Colonic mucosa (tissue), 4 donors: ENCODE results near the gene DPF3. TPM values are rescaled to one million over a fixed set of nuclear protein-coding genes. Genes with fewer than 3 reads are reported as not detected.

ENCODE experiments used
- DNase-seq: peaks from one replicate; pipeline ENCODE4 v3.0.0-alpha.2; 2020
- H3K27ac ChIP-seq: fragments of 200-600 bp; one replicate; pipeline ENCODE4 v1.8.0; 2021
- H3K27me3 ChIP-seq: fragments of 200-600 bp; one replicate; pipeline ENCODE4 v1.8.0; 2021
- H3K36me3 ChIP-seq: fragments of 200-600 bp; one replicate; pipeline ENCODE4 v1.8.0; 2021
- H3K4me1 ChIP-seq: fragments of 200-600 bp; one replicate; pipeline ENCODE4 v1.8.0; 2021; ENCODE audit warnings: mild to moderate bottlenecking
- H3K4me3 ChIP-seq: fragments of 200-600 bp; one replicate; pipeline ENCODE4 v1.8.0; 2021
- H3K9ac ChIP-seq, 2 donors: one replicate each; pipeline ENCODE4 v1.7.0; 2013; ENCODE audit warnings: control low read depth in 2 of 2, low read depth in 2 of 2, low read length in 2 of 2
- H3K9me3 ChIP-seq: fragments of 200-600 bp; one replicate; pipeline ENCODE4 v1.8.0; 2021
- intact Hi-C: fragments of 100-400 bp; cut with DNase I; formaldehyde crosslinking; loops from one replicate; pipeline ENCODE4 v1.14.1; 2022
- total RNA-seq, 2 donors: library from RNA; stranded (reverse); fragmentation: NEBNext Ultra II Directional in 1 of 2; extraction: Animal tissue kit (Norgen Biotek cat#: 25700) in 1 of 2; gene quantifications; one replicate each; pipeline ENCODE4 v1.2.1, GENCODE V29; 2021
- TF ChIP-seq, protein P1 (sequence below): fragments of 200-600 bp; IDR thresholded peaks from one replicate; pipeline ENCODE4 v1.8.0; 2022; ENCODE audit warnings: antibody characterized with exemption, mild to moderate bottlenecking
- donor health status: healthy.
- donor health status: DM: no; HTN: no; CAD: no.
- donor health status: DM: no; HTN: no; CAD: no.

DPF3 gene
- total RNA-seq, 2 donors from 2014 or later, result 6.7 to 14.0 TPM

DNA sequence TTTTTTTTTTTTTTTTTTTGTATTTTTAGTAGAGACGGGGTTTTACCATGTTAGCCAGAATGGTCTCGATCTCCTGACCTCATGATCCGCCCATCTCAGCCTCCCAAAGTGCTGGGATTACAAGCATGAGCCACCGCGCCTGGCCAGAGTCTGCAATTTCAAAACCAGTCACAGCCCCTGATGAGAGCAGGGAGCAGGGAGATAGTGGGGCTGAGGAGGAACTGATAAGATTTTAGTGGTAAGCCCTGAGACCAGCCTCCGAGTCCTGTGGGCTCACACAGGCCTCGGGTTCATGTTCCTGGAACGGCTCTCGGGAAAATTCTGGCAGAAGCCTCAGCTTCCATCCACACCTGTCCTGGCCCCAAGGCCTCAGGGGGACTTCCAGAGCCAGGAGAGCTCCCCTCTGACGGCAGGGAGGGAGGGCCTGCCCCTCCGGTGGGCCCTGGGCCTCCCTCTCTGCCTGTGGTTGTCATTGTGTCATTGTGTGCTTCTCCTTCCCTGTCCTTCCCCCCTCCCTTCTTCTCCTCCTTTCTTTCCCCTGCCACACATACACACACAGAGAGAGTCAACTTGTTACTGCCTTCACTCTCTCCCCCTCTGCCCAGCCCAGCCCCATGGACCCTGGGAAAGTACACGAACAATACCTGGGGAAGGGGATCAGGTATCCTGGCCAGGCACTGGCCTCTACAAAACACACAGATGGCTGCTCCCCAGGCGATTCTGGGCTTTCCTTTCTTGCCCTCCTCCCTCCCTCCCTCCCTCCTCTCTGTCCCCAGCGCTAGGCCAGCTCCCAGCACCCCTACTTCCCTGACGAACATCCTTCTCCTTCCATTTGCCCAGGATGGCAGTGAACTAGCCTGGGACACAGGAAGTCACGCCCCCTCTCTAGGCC is 294.1 kb downstream of the DPF3 start:
- H3K4me1 ChIP-seq, result no peaks in the 10 kb centered on the region
- TF ChIP-seq, protein P1, sequence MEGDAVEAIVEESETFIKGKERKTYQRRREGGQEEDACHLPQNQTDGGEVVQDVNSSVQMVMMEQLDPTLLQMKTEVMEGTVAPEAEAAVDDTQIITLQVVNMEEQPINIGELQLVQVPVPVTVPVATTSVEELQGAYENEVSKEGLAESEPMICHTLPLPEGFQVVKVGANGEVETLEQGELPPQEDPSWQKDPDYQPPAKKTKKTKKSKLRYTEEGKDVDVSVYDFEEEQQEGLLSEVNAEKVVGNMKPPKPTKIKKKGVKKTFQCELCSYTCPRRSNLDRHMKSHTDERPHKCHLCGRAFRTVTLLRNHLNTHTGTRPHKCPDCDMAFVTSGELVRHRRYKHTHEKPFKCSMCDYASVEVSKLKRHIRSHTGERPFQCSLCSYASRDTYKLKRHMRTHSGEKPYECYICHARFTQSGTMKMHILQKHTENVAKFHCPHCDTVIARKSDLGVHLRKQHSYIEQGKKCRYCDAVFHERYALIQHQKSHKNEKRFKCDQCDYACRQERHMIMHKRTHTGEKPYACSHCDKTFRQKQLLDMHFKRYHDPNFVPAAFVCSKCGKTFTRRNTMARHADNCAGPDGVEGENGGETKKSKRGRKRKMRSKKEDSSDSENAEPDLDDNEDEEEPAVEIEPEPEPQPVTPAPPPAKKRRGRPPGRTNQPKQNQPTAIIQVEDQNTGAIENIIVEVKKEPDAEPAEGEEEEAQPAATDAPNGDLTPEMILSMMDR, result no peak
- no peak overlapping the region for H3K27ac ChIP-seq
- no peak overlapping the region for H3K9ac ChIP-seq
- DNase-seq, result no peak
- H3K9me3 ChIP-seq, result no peaks in the 10 kb centered on the region
- no peak overlapping the region for H3K4me3 ChIP-seq
- intact Hi-C loops, result no loop called here
- H3K36me3 ChIP-seq, result no peaks in the 10 kb centered on the region
- no peaks in the 10 kb centered on the region for H3K27me3 ChIP-seq

DNA sequence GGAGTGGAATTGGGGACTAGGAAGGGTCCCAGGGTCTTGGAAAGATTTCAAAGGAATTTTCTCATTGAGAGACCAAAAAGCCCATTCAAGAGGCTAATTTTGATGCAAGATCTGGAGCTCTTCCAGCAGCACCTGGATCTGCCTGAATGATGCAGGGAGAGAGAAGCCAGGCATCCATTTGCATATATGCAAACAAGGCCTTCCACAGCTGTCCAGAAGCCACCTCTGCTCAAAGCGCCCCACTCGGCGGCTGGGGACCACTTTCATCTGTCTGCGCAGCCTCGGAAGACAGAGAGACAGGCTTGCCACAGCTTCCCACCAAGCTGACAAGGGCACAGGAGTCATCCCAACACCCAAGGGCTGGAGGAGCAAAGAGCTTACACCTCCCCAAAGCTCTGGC is 295.6 kb downstream of the DPF3 start:
- no peak for DNase-seq
- Histone ChIP-seq H3K36me3 (no peaks in the 10 kb centered on the region), H3K4me1 (no peaks in the 10 kb centered on the region), H3K27ac (no peak overlapping the region), H3K4me3 (no peak overlapping the region), H3K9ac (no peak overlapping the region), H3K9me3 (no peaks in the 10 kb centered on the region), H3K27me3 (no peaks in the 10 kb centered on the region)
- TF ChIP-seq, protein P1, result no peak
- intact Hi-C loops, result no loop called here

DNA sequence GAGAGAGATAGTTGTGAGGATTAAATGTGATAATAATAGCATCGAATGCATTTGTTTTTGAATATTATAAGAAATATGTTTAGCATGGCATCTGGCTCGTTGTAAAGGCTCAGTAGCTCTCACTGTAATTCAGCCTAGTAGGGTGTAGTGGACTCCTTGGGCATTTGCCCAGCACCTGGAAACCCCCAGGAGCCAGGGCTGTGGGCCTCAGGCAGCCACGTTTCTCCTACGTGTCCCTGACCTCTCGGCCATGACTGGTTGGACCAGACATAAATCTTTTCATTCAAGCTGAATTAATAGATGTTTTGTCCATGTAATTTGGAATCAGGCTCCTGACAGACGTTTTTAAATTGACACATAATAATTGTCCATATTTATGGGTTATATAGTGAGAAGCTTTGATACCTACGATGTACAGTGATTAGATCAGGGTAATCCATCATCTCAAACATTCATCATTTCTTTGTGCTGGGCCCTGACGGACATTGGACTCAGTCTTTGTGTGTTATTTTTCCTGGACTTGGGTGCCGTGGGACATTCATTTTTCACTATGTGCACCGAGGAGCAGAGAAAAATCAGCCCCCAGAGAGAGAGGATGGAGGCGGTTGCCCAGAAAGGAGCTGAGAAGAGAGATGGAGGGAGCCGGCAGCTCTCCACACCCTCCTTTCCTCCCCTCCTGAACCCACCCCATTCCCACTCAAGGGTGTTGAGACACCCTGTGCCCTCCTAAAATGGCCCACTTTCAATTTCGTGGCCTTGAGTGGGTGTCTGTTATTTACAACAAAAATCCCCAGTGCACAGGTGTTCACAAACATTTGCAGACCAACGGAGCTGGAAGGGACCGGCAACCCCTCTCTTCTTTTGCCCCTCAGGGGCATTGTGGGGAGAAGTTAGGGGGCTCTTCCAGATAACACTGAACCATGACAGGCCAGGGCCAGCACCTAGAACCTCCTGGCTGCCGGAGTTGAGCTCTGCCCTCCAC is 296.4 kb downstream of the DPF3 start:
- TF ChIP-seq, protein P1, result no peak
- intact Hi-C loops, result no loop called here
- Histone ChIP-seq H3K4me1 (no peaks in the 10 kb centered on the region), H3K9me3 (no peaks in the 10 kb centered on the region), H3K27ac (no peak overlapping the region), H3K36me3 (no peaks in the 10 kb centered on the region), H3K4me3 (no peak overlapping the region), H3K9ac (no peak overlapping the region), H3K27me3 (no peaks in the 10 kb centered on the region)
- no peak for DNase-seq

DNA sequence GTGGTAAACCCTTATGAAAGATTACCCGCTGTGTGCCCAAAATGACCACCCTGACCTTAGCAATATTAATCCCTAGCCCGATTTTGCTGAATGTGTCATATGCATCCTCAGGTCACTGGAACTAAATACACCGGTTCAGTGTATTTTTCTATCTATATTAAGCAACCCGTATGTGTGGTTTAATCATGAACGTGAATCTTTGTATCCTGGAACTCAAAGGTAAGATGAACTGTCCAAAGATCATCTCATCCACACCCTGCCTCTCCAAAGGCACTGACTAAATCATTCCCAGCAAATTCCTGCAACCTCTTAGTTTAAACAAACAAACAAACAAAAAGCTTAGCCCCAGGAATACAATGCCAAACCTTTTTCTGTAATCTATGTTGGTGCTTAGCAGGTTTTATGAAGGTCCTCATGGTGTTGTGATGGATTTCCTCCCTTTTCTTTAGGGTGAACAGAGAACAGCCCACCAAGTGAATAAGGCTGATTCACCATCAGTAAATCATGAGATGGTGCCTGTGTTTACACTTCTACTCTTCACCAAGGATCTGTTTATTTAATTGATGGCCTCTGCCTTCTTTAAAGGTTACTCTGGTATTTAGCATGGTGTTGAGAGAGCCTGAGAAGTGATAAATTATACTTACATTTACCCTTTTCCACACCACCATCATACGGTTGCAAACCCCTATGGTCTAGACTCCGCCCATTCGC is 298.6 kb downstream of the DPF3 start:
- intact Hi-C loops, result no loop called here
- H3K4me3 ChIP-seq, result no peak overlapping the region
- no peak overlapping the region for H3K9ac ChIP-seq
- DNase-seq, result no peak
- TF ChIP-seq, protein P1, result no peak
- H3K36me3 ChIP-seq, result no peaks in the 10 kb centered on the region
- H3K9me3 ChIP-seq, result no peaks in the 10 kb centered on the region
- H3K27ac ChIP-seq, result no peak overlapping the region
- no peaks in the 10 kb centered on the region for H3K4me1 ChIP-seq
- no peaks in the 10 kb centered on the region for H3K27me3 ChIP-seq
